K562 (cell line): ENCODE results near the gene ANKRD24. TPM values are rescaled to one million over a fixed set of nuclear protein-coding genes. Genes with fewer than 3 reads are reported as not detected.

ENCODE experiments used
- ASH1L ChIP-seq: fragments of 450-650 bp; IDR thresholded peaks from 2 replicates; pipeline ENCODE4 v1.6.1; 2018; ENCODE audit warnings: borderline replicate concordance, mild to moderate bottlenecking, low read depth; ENCODE audit not compliant: partially characterized antibody
- BCLAF1 ChIP-seq, 2 experiments: fragments of 450-650 bp in 1 of 2; IDR thresholded peaks; 2 replicates each; pipeline ENCODE4 v1.6.1; 2011 to 2017; ENCODE audit warnings: low read depth in 2 of 2, antibody characterized with exemption in 1 of 2, borderline replicate concordance in 1 of 2, low read length in 1 of 2, mild to moderate bottlenecking in 1 of 2, mixed read lengths in 1 of 2; ENCODE audit not compliant: control insufficient read depth in 1 of 2
- CREM ChIP-seq: IDR thresholded peaks from 2 replicates; pipeline ENCODE4 v1.6.1; 2014; ENCODE audit warnings: antibody characterized with exemption, low read depth
- ELF2 ChIP-seq: fragments of 250-450 bp; sonication (Bioruptor Pico); IDR thresholded peaks from 2 replicates; pipeline ENCODE4 v1.5.0; 2021; ENCODE audit warnings: mild to moderate bottlenecking
- HINFP ChIP-seq: fragments of 450-650 bp; conservative IDR thresholded peaks from 2 replicates; pipeline ENCODE4 v1.6.1; 2016; ENCODE audit warnings: missing genetic modification characterization, low read depth, mild to moderate bottlenecking, control low read depth, missing compliant biosample characterization
- HMGXB4 ChIP-seq: sonication (generic); formaldehyde crosslinking; IDR thresholded peaks from 2 replicates; pipeline ENCODE4 v1.8.1; 2023; ENCODE audit warnings: mild to moderate bottlenecking, missing genetic modification reagents
- NBN ChIP-seq: fragments of 450-650 bp; IDR thresholded peaks from 2 replicates; pipeline ENCODE4 v1.6.1; 2016; ENCODE audit warnings: low read depth, mild to moderate bottlenecking
- TAF9B ChIP-seq: fragments of 450-650 bp; IDR thresholded peaks from 2 replicates; pipeline ENCODE4 v1.6.1; 2018; ENCODE audit warnings: mild to moderate bottlenecking; ENCODE audit not compliant: partially characterized antibody
- TBP ChIP-seq: optimal IDR thresholded peaks from 2 replicates; pipeline ENCODE3; 2011; ENCODE audit warnings: low read depth, low read length, improper control_type of control experiment
- THRB ChIP-seq: fragments of 450-650 bp; formaldehyde crosslinking; conservative IDR thresholded peaks from 2 replicates; pipeline ENCODE4 v1.4.0; 2022; ENCODE audit warnings: mild to moderate bottlenecking, missing genetic modification characterization
- ZBTB49 ChIP-seq: sonication (generic); formaldehyde crosslinking; IDR thresholded peaks from 2 replicates; pipeline ENCODE4 v1.8.0; 2022; ENCODE audit warnings: missing genetic modification reagents, mild to moderate bottlenecking, borderline replicate concordance
- ZNF384 ChIP-seq: IDR thresholded peaks from 2 replicates; pipeline ENCODE4 v1.6.1; 2012; ENCODE audit warnings: low read depth, low read length, improper control_type of control experiment
- polyA plus RNA-seq, 8 experiments: library from polyadenylated mRNA; depleted of rRNA in 4 of 8; stranded (reverse) in 5 of 8; unstranded in 3 of 8; fragments of >200 nt; fragmentation: Nextera tagmentation in 2 of 8; fragmentation: Illumina TruSeq in 1 of 8; extraction: Ambion mirVana in 2 of 8; extraction: Trizol in 1 of 8; gene quantifications; 2 replicates each; pipeline versions ENCODE4 v1.2.1 to v1.2.3, GENCODE V29; 2011 to 2014; ENCODE audit warnings: inconsistent platforms in 1 of 8, missing spikeins in 1 of 8
- total RNA-seq, 7 experiments: library from RNA; depleted of rRNA in 6 of 7; stranded (reverse); fragments of >200 nt in 6 of 7; fragmentation: Illumina TruSeq in 2 of 7; extraction: Trizol in 2 of 7; gene quantifications; 2 replicates each; pipeline versions ENCODE4 v1.2.1 to v1.2.3, GENCODE V29; 2011 to 2021; ENCODE audit warnings: low replicate concordance in 1 of 7

The ANKRD24 gene
- total and polyA plus RNA-seq, 9 of the 15 experiments (the other 6 are each of a cell fraction or from before 2014, with no cell fraction given), result 0.07 to 0.12 (median 0.09) TPM; not detected in 5

GRCh38 chr19:4140237-4140711 lies 42.2 kb upstream of the ANKRD24 start (continued):
- no peak for TF ChIP-seq BCLAF1 (IDR thresholded peaks at IDR 0.05; ENCODE audit: borderline replicate concordance in 1 of 2, control insufficient read depth in 1 of 2, low read depth in 2 of 2, low read length in 1 of 2)
- TF ChIP-seq TBP, result no peak
- no peak for TF ChIP-seq ELF2 (CRISPR knock-in tag)
- 0 out of 2 replicates have a peak, but pooled peaks have one; percentile 28 for TF ChIP-seq NBN
- 0 out of 2 replicates have a peak, but pooled peaks have one; percentile 32 for TF ChIP-seq CREM
- no peak for TF ChIP-seq TAF9B
- TF ChIP-seq ZBTB49, result no peak
- TF ChIP-seq ZNF384, result peak; percentile 55; the same call in 1 of the 2 replicates
- TF ChIP-seq HMGXB4 (CRISPR knock-in tag), result no peak
- no peak for TF ChIP-seq HINFP (tag)
- TF ChIP-seq ASH1L, result no peak
- no peak for TF ChIP-seq THRB (CRISPR knock-in tag)
